ENCODE results near the gene AHNAK. TPM values are rescaled to one million over a fixed set of nuclear protein-coding genes. Genes with fewer than 3 reads are reported as not detected.
A peak's percentile ranks its signal among the peaks of the same experiment; 100 is the strongest.

Gene AHNAK
- total RNA-seq, 2 donors from 2014 or later: 155 to 336 TPM

- Mint-ChIP-seq H3K36me3 (ENCODE audit: low read depth) (no peaks in the 10 kb centered on the region), H3K4me3 (no peak overlapping the region), H3K9me3 (no peaks in the 10 kb centered on the region), H3K27ac (peak overlapping the region; percentile 35), H3K27me3 (no peaks in the 10 kb centered on the region), H3K4me1 (peaks cover 23% of the 10 kb centered on the region)
- ATAC-seq (replicated peaks): no peak
Observed at GRCh38 chr11:62430425-62430824, 116.2 kb downstream of the AHNAK start.

GRCh38 chr11:62428871-62429560 lies 117.6 kb downstream of the AHNAK start:
- H3K4me3 Mint-ChIP-seq: no peak overlapping the region
- ATAC-seq (replicated peaks): no peak
- no peaks in the 10 kb centered on the region for H3K36me3 Mint-ChIP-seq (ENCODE audit: low read depth)
- no peaks in the 10 kb centered on the region for H3K27me3 Mint-ChIP-seq
- peaks cover 23% of the 10 kb centered on the region for H3K4me1 Mint-ChIP-seq
- H3K9me3 Mint-ChIP-seq: no peaks in the 10 kb centered on the region
- peak overlapping the region; percentile 91 for H3K27ac Mint-ChIP-seq

GRCh38 chr11:62427630-62428233 lies 118.9 kb downstream of the AHNAK start:
- no peaks in the 10 kb centered on the region for H3K27me3 Mint-ChIP-seq
- peak overlapping the region; percentile 75 for H3K4me3 Mint-ChIP-seq
- no peaks in the 10 kb centered on the region for H3K36me3 Mint-ChIP-seq (ENCODE audit: low read depth)
- H3K27ac Mint-ChIP-seq: peak overlapping the region; percentile 91
- ATAC-seq (replicated peaks): peak; percentile 80
- peaks cover 23% of the 10 kb centered on the region for H3K4me1 Mint-ChIP-seq
- H3K9me3 Mint-ChIP-seq: no peaks in the 10 kb centered on the region

GRCh38 chr11:62423012-62423411 lies 123.6 kb downstream of the AHNAK start:
- no peak overlapping the region for H3K27ac Mint-ChIP-seq
- H3K4me1 Mint-ChIP-seq: peaks cover 13% of the 10 kb centered on the region
- H3K36me3 Mint-ChIP-seq (ENCODE audit: low read depth): no peaks in the 10 kb centered on the region
- no peak for ATAC-seq (replicated peaks)
- H3K9me3 Mint-ChIP-seq: no peaks in the 10 kb centered on the region
- H3K4me3 Mint-ChIP-seq: no peak overlapping the region
- no peaks in the 10 kb centered on the region for H3K27me3 Mint-ChIP-seq

- no peak overlapping the region for H3K27ac Mint-ChIP-seq
- no peaks in the 10 kb centered on the region for H3K27me3 Mint-ChIP-seq
- ATAC-seq (replicated peaks): no peak
- no peaks in the 10 kb centered on the region for H3K9me3 Mint-ChIP-seq
- H3K36me3 Mint-ChIP-seq (ENCODE audit: low read depth): no peaks in the 10 kb centered on the region
- no peak overlapping the region for H3K4me3 Mint-ChIP-seq
- peaks cover 6% of the 10 kb centered on the region for H3K4me1 Mint-ChIP-seq
Observed at GRCh38 chr11:62421996-62422395, 124.6 kb downstream of the AHNAK start.

- H3K4me1 Mint-ChIP-seq: no peaks in the 10 kb centered on the region
- no peaks in the 10 kb centered on the region for H3K36me3 Mint-ChIP-seq (ENCODE audit: low read depth)
- no peaks in the 10 kb centered on the region for H3K9me3 Mint-ChIP-seq
- peak overlapping the region; percentile 18 for H3K27ac Mint-ChIP-seq
- H3K27me3 Mint-ChIP-seq: no peaks in the 10 kb centered on the region
- H3K4me3 Mint-ChIP-seq: no peak overlapping the region
- ATAC-seq (replicated peaks): no peak
Observed at GRCh38 chr11:62420882-62421281, 125.7 kb downstream of the AHNAK start.

- Mint-ChIP-seq H3K36me3 (ENCODE audit: low read depth) (no peaks in the 10 kb centered on the region), H3K4me1 (no peaks in the 10 kb centered on the region), H3K4me3 (no peak overlapping the region), H3K27me3 (no peaks in the 10 kb centered on the region), H3K27ac (no peak overlapping the region), H3K9me3 (no peaks in the 10 kb centered on the region)
- ATAC-seq (replicated peaks): no peak
Observed at GRCh38 chr11:62419943-62420342, 126.7 kb downstream of the AHNAK start.

GRCh38 chr11:62419314-62419929 lies 127.2 kb downstream of the AHNAK start:
- Mint-ChIP-seq H3K4me3 (no peak overlapping the region), H3K36me3 (ENCODE audit: low read depth) (no peaks in the 10 kb centered on the region), H3K4me1 (no peaks in the 10 kb centered on the region), H3K9me3 (no peaks in the 10 kb centered on the region), H3K27ac (peak overlapping the region; percentile 46), H3K27me3 (no peaks in the 10 kb centered on the region)
- ATAC-seq (replicated peaks): no peak

- Mint-ChIP-seq H3K27me3 (no peaks in the 10 kb centered on the region), H3K4me3 (no peak within 1 kb of the TSS), H3K36me3 (ENCODE audit: low read depth) (no peaks in the 10 kb centered on the region), H3K4me1 (no peaks in the 10 kb centered on the region), H3K9me3 (no peaks in the 10 kb centered on the region), H3K27ac (peak within 1 kb of the TSS; percentile 46)
- ATAC-seq (replicated peaks): no peak
Observed at GRCh38 chr11:62418733-62419132, 127.9 kb downstream of the AHNAK start, which contains the start of gene SCGB1A1. TSS of gene SCGB1A1 (plus strand) at chr11:62419033. CDS start at chr11:62419096, 63 bp downstream.

- Mint-ChIP-seq H3K36me3 (ENCODE audit: low read depth) (no peaks in the 10 kb centered on the region), H3K27ac (no peak overlapping the region), H3K4me1 (no peaks in the 10 kb centered on the region), H3K4me3 (no peak overlapping the region), H3K9me3 (no peaks in the 10 kb centered on the region), H3K27me3 (no peaks in the 10 kb centered on the region)
- no peak for ATAC-seq (replicated peaks)
Observed at GRCh38 chr11:62418136-62418535, 128.5 kb downstream of the AHNAK start.

GRCh38 chr11:62416596-62416995 lies 130.0 kb downstream of the AHNAK start:
- no peaks in the 10 kb centered on the region for H3K36me3 Mint-ChIP-seq (ENCODE audit: low read depth)
- ATAC-seq (replicated peaks): no peak
- no peak overlapping the region for H3K4me3 Mint-ChIP-seq
- no peaks in the 10 kb centered on the region for H3K27me3 Mint-ChIP-seq
- H3K4me1 Mint-ChIP-seq: no peaks in the 10 kb centered on the region
- H3K9me3 Mint-ChIP-seq: no peaks in the 10 kb centered on the region
- H3K27ac Mint-ChIP-seq: no peak overlapping the region

GRCh38 chr11:62413060-62413696 lies 133.4 kb downstream of the AHNAK start:
- no peaks in the 10 kb centered on the region for H3K9me3 Mint-ChIP-seq
- no peak for ATAC-seq (replicated peaks)
- H3K27me3 Mint-ChIP-seq: no peaks in the 10 kb centered on the region
- H3K4me3 Mint-ChIP-seq: no peak overlapping the region
- H3K27ac Mint-ChIP-seq: no peak overlapping the region
- H3K36me3 Mint-ChIP-seq (ENCODE audit: low read depth): no peaks in the 10 kb centered on the region
- no peaks in the 10 kb centered on the region for H3K4me1 Mint-ChIP-seq

GRCh38 chr11:62411524-62411923 lies 135.1 kb downstream of the AHNAK start:
- no peaks in the 10 kb centered on the region for H3K36me3 Mint-ChIP-seq (ENCODE audit: low read depth)
- no peaks in the 10 kb centered on the region for H3K9me3 Mint-ChIP-seq
- no peak overlapping the region for H3K4me3 Mint-ChIP-seq
- ATAC-seq (replicated peaks): no peak
- H3K27ac Mint-ChIP-seq: no peak overlapping the region
- no peaks in the 10 kb centered on the region for H3K27me3 Mint-ChIP-seq
- H3K4me1 Mint-ChIP-seq: no peaks in the 10 kb centered on the region

- Mint-ChIP-seq H3K4me3 (no peak overlapping the region), H3K27me3 (no peaks in the 10 kb centered on the region), H3K9me3 (no peaks in the 10 kb centered on the region), H3K36me3 (ENCODE audit: low read depth) (no peaks in the 10 kb centered on the region), H3K27ac (no peak overlapping the region), H3K4me1 (no peaks in the 10 kb centered on the region)
- no peak for ATAC-seq (replicated peaks)
Observed at GRCh38 chr11:62410972-62411371, 135.6 kb downstream of the AHNAK start.

- Mint-ChIP-seq H3K9me3 (no peaks in the 10 kb centered on the region), H3K36me3 (ENCODE audit: low read depth) (no peaks in the 10 kb centered on the region), H3K27ac (no peak overlapping the region), H3K4me3 (no peak overlapping the region), H3K27me3 (no peaks in the 10 kb centered on the region), H3K4me1 (no peaks in the 10 kb centered on the region)
- no peak for ATAC-seq (replicated peaks)
Observed at GRCh38 chr11:62409831-62410230, 136.8 kb downstream of the AHNAK start.
